Dendritic cell treated with granulocyte-macrophage colony-stimulating factor and Interleukin-4, amounts not matched to agents 40 ng/mL and 50 ng/mL, for 4 days (primary cell): ENCODE measurements around the gene RBM34.
"Not testable (repeated sequence)": the region's sequence is repeated elsewhere in the genome, so short reads cannot be mapped to it uniquely, and the experiment has no call there.

ENCODE experiments used
- H3K27ac Mint-ChIP-seq: one replicate; pipeline ENCODE4 v1.8.0; 2022; ENCODE audit warnings: mild to moderate bottlenecking, mixed read lengths
- H3K27me3 Mint-ChIP-seq: one replicate; pipeline ENCODE4 v1.8.0; 2022; ENCODE audit warnings: mild to moderate bottlenecking, mixed read lengths
- H3K36me3 Mint-ChIP-seq: one replicate; pipeline ENCODE4 v1.8.0; 2022; ENCODE audit warnings: low read depth, mixed read lengths
- H3K4me1 Mint-ChIP-seq: one replicate; pipeline ENCODE4 v1.8.0; 2022; ENCODE audit warnings: low read depth, mixed read lengths
- H3K4me3 Mint-ChIP-seq: one replicate; pipeline ENCODE4 v1.8.0; 2022; ENCODE audit warnings: mild to moderate bottlenecking, moderate library complexity, mixed read lengths
- H3K9me3 Mint-ChIP-seq: one replicate; pipeline ENCODE4 v1.8.0; 2022; ENCODE audit warnings: mixed read lengths
- intact Hi-C: fragments of 100-400 bp; cut with micrococcal nuclease; formaldehyde crosslinking; loops from one replicate; pipeline ENCODE4 v1.15.0; 2022

The RBM34 gene

GRCh38 chr1:235087906-235088305, 73.1 kb downstream of the RBM34 start:
- Mint-ChIP-seq H3K36me3 (no peaks in the 10 kb centered on the region), H3K4me1 (peaks cover 23% of the 10 kb centered on the region), H3K9me3 (no peaks in the 10 kb centered on the region), H3K27ac (no peak overlapping the region), H3K27me3 (peaks cover 14% of the 10 kb centered on the region), H3K4me3 (no peak overlapping the region)
- intact Hi-C loops = no loop called here

- H3K4me3 Mint-ChIP-seq, H3K9me3 Mint-ChIP-seq, H3K36me3 Mint-ChIP-seq, H3K27me3 Mint-ChIP-seq, intact Hi-C loops: not testable (repeated sequence)
- Mint-ChIP-seq H3K27ac (peak overlapping the region; percentile 38), H3K4me1 (peaks cover 19% of the 10 kb centered on the region)
Observed at GRCh38 chr1:235085411-235086117, 75.5 kb downstream of the RBM34 start.
